SJSA1 (cell line): ENCODE measurements around the gene TMEM273. TPM values are rescaled to one million over a fixed set of nuclear protein-coding genes. Genes with fewer than 3 reads are reported as not detected.

Experiments used
- DNase-seq, 2 experiments: peaks; one replicate each; pipeline ENCODE4 v3.0.0-alpha.2; 2015 to 2020; ENCODE audit warnings: low spot score in 2 of 2, low read depth in 1 of 2
- H3K27ac ChIP-seq: fragments of 250-450 bp; sonication (Bioruptor Pico); 2 replicates; pipeline ENCODE4 v1.5.1; 2020; ENCODE audit warnings: mild to moderate bottlenecking, moderate library complexity
- H3K27me3 ChIP-seq: fragments of 250-450 bp; sonication (Bioruptor Pico); replicated peaks from 2 replicates; pipeline ENCODE4 v1.5.1; 2020; ENCODE audit warnings: mild to moderate bottlenecking, moderate library complexity
- H3K36me3 ChIP-seq: fragments of 250-450 bp; sonication (Bioruptor Pico); 2 replicates; pipeline ENCODE4 v1.5.1; 2020; ENCODE audit warnings: mild to moderate bottlenecking
- H3K4me1 ChIP-seq: fragments of 250-450 bp; sonication (Bioruptor Pico); replicated peaks from 2 replicates; pipeline ENCODE4 v1.6.1; 2021; ENCODE audit warnings: mild to moderate bottlenecking
- H3K4me3 ChIP-seq: fragments of 250-450 bp; sonication (Bioruptor Pico); 2 replicates; pipeline ENCODE4 v1.5.1; 2020; ENCODE audit warnings: mild to moderate bottlenecking
- H3K9me3 ChIP-seq: fragments of 250-450 bp; sonication (Bioruptor Pico); replicated peaks from 2 replicates; pipeline ENCODE4 v1.5.1; 2020; ENCODE audit warnings: mild to moderate bottlenecking
- total RNA-seq: library from RNA; depleted of rRNA; stranded (reverse); fragments of >200 nt; shearing (Covaris generic); gene quantifications from 2 replicates; pipeline ENCODE4 v1.2.3, GENCODE V29; 2014

TMEM273 gene
- total RNA-seq, 1 experiment from 2014 or later, result not detected

DNA sequence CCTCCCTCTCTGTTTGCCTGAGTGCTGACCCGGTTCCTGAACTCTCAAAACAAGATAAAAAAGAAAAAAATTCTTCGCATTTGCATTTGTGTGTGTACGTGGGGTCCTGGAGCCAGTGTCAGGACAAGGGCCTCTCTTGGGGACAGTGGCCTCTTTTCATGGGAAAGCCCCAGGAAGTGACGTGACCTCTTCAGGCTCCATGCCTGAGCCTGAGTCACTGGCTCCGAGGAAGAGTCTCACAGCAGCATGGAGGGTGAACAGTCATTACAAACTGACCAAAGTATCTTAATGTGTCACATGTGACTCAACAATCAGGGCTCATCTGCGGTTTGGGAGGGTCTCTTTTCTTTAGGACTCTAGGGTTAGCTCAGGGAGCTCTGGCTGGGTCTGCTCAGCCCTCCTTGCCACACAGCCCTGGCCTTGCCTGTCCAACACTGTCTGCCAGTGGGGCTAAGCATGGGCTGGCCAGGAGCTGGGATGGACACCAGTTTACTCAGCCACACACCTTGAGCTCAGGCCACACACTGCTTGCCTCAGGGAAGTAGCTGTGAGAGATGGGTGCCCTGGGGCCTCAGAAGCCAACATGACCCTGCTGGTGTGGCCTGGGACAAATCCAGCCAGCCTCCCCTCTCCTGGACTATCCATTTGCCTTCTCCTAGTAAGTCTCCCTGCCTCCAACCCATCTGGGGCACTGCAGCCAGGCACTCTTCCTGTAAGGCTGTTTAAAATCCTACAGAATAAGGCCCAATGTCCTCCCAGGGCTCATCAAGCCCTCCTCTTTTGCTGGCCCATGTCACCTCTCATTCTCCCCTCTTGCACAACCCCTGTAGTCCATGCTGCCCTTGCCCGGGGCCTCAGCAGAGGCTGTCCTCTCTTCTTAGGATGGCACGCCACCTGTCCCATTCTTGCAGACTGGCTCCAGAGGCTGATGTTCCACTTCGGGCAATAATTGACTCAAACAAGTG, 10.5 kb downstream of the TMEM273 start:
- H3K4me3 ChIP-seq, result no peak overlapping the region
- H3K4me1 ChIP-seq, result peaks cover 22% of the 10 kb centered on the region
- peak overlapping the region; percentile 83 for H3K27ac ChIP-seq
- H3K36me3 ChIP-seq, result no peaks in the 10 kb centered on the region
- DNase-seq, result peak; percentile 90 to 92
- H3K27me3 ChIP-seq, result no peaks in the 10 kb centered on the region
- H3K9me3 ChIP-seq, result no peaks in the 10 kb centered on the region

DNA sequence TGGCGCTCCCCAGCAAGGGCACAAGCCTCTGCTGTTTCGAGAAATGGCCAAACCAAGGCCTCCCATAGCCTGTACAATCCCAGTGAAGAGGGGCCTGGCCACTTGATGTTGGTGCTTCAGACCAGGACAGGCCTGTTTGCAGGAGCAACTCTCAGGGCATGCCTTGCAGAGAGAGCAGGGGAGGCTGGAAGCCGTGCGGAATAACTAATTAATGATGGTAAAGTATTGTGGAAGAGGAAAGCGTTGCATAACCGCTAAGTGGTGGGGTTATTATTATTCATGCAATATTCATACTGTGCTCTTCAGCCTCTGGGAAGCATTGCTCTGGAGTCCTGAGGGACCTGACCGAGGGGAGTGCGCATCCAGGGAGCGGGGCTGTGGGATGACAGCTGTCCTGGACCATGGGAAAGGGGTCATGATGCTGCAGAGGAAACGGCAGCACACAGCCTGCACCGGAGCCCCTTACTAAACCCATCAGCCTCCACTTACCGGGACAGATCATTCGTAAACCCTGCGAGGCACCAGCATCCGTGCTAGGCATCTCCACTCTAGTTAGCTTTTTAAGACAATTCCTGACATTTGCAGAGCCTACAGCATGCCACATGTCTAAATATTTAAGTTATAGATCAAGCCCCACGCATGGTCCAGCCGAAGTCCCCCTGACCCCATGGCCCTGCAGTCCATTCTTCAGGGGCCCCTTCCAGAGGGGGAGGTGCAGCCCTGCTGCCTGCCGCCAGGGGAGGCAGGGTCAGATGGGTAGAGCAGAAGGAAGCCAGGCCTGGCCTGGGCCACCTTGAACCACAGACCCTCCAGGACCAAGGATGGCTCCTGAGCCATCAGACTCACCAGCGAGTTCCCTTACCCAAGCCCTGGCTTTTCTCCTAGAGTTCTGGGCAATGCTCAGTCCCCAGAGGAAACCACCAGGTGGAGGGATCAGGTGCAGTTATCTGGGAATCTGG, 11.6 kb downstream of the TMEM273 start:
- H3K4me3 ChIP-seq, result no peak overlapping the region
- no peak for DNase-seq
- no peaks in the 10 kb centered on the region for H3K36me3 ChIP-seq
- H3K27ac ChIP-seq, result peak overlapping the region; percentile 83
- peaks cover 22% of the 10 kb centered on the region for H3K4me1 ChIP-seq
- H3K9me3 ChIP-seq, result no peaks in the 10 kb centered on the region
- no peaks in the 10 kb centered on the region for H3K27me3 ChIP-seq

DNA sequence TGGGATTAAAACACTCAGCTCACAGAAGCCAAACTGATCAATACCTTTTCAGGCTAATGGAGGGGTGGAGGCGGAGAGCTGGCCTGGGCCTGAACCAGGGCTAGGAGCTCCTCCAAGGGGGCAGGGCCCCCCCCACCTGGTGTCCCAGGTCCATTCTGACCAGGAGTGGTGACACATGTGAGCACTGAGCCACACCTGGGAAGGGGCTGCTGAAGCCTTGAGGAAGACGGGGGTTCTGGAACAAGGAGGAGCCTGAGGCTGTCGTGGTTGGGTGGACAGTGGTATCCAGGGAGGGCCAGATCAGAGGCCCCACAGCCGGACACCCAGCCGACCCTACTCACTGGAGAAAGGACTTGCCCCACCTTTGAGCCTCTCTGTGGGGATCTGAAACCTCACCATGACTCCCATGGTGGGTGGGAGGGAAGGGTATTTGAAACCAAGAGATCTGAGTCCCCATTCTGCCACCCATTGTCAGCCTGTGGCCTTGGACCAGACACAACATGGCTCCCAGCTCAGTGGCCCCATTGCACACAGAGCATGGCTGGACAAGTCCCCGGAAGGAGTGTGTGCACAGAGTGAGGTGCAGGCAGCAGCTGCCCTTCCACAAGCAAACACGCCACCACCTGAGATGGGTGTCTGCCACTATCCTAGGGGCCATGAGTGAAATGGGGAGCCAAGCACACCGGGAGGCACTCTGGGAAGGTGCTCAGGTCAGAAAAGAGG, 12.4 kb downstream of the TMEM273 start:
- Histone ChIP-seq H3K4me3 (no peak overlapping the region), H3K27ac (no peak overlapping the region), H3K27me3 (no peaks in the 10 kb centered on the region), H3K9me3 (no peaks in the 10 kb centered on the region), H3K4me1 (peaks cover 22% of the 10 kb centered on the region), H3K36me3 (no peaks in the 10 kb centered on the region)
- no peak for DNase-seq

DNA sequence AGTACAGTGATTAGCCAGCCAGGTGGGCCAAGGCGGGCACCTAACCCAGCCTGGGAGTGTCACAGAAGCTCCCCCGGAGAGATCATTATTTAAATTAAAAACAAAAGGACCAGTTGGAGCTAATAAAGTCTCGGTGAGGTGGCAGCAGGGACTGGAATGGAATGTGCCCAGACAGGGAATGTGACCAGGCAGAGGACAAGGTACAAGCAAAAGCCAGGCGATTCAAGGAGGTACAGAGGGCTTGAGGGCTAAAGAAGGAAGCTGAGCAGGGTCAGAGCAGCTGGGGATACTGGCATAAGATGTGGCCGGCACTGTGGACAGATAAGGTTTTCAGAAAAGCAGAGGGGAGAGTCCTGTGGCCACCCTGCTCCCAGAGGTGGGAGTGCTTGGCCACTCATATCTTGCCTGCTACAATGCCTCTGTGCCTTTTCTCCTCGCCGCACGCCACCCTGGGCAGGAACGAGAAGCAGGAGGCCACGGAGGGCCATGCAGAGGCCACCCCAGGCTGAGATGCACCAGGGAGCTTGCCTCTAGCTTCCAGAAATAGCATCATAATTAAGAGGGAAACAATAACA, 13.2 kb downstream of the TMEM273 start:
- no peak for DNase-seq
- Histone ChIP-seq H3K36me3 (no peaks in the 10 kb centered on the region), H3K4me1 (peaks cover 22% of the 10 kb centered on the region), H3K27ac (no peak overlapping the region), H3K27me3 (no peaks in the 10 kb centered on the region), H3K4me3 (no peak overlapping the region), H3K9me3 (no peaks in the 10 kb centered on the region)

DNA sequence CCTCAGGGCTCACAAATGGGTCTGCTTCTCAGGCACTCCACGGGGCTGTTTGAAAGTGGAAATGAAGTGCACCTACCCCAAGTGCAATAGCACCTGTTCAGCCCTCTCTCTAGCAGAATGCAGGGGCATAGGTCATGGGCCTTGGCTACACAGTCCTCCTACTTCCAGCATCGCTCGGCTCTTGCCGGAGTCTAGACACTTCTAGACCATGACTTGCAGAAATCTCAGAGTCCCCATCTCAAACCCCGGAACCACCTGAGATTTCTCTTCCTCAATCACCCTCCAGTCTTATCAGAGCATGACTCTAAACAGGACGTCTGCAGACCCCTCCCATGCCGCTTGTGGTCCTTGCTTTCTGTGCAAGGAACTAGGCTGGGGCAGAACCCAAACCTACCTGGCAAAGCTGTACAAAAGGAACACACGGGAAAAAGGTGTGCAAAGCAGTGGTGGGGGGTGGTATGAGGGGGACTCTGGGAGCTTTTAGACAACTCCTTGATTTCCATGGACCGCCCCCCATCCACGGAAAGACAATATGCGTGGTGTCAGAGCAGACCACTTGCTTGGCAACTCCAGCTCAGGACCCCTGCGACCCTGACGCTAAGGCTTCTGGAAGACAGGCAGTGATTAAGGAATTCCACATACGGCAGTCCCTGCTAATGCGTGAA, 13.8 kb downstream of the TMEM273 start:
- H3K4me3 ChIP-seq, result no peak overlapping the region
- H3K9me3 ChIP-seq, result no peaks in the 10 kb centered on the region
- peaks cover 22% of the 10 kb centered on the region for H3K4me1 ChIP-seq
- no peak overlapping the region for H3K27ac ChIP-seq
- no peaks in the 10 kb centered on the region for H3K36me3 ChIP-seq
- H3K27me3 ChIP-seq, result no peaks in the 10 kb centered on the region
- DNase-seq, result no peak

DNA sequence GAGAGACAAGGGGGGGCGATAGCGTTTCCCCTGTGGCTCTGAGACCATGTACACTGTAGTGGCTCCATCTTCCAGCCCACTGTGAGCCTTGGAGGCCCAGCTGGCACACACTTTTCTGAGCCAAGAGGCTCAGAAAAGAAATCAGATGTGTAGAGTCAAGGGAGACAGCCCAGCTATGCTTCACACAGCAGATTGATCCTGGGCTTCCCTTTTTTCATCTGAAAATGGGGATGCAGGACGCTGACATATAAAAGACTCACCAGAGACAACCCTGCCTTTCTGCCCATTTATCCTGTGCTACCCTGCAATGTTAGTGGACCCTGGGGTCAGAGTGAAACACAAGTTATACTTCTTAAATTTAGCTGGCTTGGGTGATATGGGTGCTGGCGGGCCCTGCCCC, 14.3 kb downstream of the TMEM273 start:
- peaks cover 22% of the 10 kb centered on the region for H3K4me1 ChIP-seq
- H3K9me3 ChIP-seq, result no peaks in the 10 kb centered on the region
- no peak for DNase-seq
- no peak overlapping the region for H3K4me3 ChIP-seq
- H3K36me3 ChIP-seq, result no peaks in the 10 kb centered on the region
- no peak overlapping the region for H3K27ac ChIP-seq
- H3K27me3 ChIP-seq, result no peaks in the 10 kb centered on the region

DNA sequence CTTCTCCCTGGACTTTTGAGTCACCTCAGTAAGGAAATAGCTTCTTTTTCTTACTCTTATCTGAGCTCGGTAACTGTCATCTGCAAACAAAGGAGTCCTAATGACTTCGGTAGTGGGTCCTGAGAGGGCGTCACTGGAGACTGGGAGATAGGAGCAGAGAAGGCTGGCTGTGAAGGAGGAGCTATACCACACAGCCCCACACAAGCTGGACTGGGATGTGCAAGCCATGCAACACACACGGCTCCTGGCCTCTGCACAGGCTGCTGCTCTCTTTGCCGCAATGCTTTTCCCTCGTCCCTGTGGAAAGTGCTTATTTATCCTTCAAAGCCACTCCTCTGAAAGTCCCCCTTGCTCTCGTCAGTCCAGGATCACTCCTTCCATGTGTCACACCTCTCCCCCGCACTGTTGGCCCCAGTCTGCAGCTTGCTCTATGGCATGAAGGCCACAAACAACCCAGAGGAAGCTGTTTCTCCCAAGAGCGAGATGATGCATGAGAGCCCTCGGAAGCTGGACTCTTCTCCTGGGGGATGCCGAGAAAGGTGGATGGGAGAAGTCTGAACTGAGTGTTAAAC, 14.9 kb downstream of the TMEM273 start:
- Histone ChIP-seq H3K4me3 (no peak overlapping the region), H3K27me3 (no peaks in the 10 kb centered on the region)
- DNase-seq, result no peak

DNA sequence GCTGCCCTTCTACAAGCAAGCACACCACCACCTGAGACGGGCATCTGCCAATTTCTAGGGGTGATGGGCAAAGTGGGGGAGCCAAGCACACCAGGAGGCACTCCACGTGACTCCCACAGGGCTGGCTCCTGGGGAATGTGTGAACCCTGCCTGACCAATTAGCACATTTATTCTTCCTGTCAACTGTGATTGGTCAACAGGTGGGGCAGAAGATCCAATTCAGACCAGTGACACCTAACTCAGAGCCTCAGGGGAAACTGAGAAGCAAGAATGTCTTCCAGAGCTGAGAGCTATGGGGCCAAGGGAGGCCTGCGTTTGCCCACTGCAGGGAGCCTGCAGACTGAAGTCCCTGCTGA, 15.4 kb downstream of the TMEM273 start:
- H3K36me3 ChIP-seq, result no peaks in the 10 kb centered on the region

More for the DNA sequence above, 14.9 kb downstream of the TMEM273 start:
- Histone ChIP-seq H3K36me3 (no peaks in the 10 kb centered on the region), H3K9me3 (no peaks in the 10 kb centered on the region), H3K4me1 (peaks cover 19% of the 10 kb centered on the region), H3K27ac (no peak overlapping the region)

DNA sequence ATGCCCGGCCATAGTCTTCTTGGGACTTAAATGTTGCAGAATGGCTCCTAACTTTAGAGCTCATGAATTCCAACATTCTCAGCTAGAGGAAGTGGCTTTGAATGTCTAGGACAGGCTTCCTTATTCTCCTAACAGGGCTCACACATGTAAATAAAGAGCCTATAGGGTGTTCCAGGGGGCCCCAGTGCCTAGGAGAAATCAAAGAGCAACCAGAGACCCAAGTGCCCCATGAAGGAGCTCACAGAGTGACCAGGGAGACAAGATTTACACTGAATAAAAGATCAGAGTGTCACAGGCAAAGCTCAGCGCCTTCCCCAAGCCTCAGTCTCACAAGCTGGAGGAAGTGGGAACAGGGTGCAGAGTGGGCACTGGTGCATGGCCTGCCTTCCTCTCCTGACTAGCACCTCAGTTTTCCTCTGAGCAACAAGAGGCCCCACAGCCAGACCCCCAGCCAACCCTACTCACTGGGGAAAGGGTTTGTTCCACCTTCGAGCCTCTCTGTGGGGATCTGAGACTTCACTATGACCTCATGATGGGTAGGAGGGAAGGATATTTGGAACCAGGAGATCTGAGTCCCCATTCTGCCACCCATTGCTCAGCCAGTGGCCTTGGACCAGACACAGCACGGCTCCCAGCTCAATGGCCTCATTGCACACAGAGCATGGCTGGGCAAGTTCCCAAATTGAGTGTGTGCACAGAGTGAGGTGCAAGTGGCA, 16.0 kb downstream of the TMEM273 start:
- Histone ChIP-seq H3K36me3 (no peaks in the 10 kb centered on the region), H3K4me1 (peaks cover 9% of the 10 kb centered on the region), H3K27me3 (no peaks in the 10 kb centered on the region), H3K9me3 (no peaks in the 10 kb centered on the region), H3K27ac (no peak overlapping the region), H3K4me3 (no peak overlapping the region)
- DNase-seq, result no peak

More for the DNA sequence above, 15.4 kb downstream of the TMEM273 start:
- Histone ChIP-seq H3K27me3 (no peaks in the 10 kb centered on the region), H3K27ac (no peak overlapping the region), H3K4me3 (no peak overlapping the region), H3K9me3 (no peaks in the 10 kb centered on the region), H3K4me1 (peaks cover 14% of the 10 kb centered on the region)
- no peak for DNase-seq

DNA sequence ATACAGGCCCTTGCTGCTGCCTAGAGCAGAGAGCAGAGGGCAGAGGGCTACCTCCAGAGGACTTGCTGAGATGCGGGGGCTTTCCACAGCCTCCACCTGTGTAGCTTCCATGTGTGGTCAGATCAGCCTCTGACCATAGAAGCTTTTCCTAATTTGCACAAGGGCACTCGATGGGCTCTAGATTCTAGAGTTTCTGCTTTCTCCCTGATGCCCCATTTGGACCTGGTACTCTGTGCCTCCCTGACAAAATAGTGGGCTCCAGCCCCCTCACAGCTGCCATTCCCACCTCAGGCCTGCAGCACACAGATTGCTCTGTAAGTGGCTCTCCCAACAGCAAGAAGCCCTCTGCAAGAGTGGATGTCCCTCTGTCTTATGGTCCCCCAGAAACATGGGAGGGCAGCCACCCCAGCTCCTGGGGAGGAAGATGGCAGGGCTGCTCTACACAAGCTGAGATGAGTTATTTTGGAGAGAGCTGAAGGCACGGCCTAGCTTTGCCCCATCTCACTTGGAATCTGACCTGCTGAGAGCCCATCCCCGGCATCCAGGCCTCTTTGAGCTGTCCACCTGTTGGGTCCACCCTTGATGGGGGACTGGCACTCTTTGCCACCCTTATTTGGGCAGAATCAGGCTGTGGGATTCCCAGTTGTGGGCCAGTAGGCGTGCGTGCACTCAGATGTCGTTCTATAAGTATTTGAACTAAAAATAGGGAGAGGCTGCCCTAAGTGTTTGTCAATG, 16.7 kb downstream of the TMEM273 start:
- Histone ChIP-seq H3K36me3 (no peaks in the 10 kb centered on the region), H3K9me3 (no peaks in the 10 kb centered on the region), H3K27ac (no peak overlapping the region), H3K4me3 (no peak overlapping the region), H3K4me1 (peaks cover 2% of the 10 kb centered on the region), H3K27me3 (no peaks in the 10 kb centered on the region)
- no peak for DNase-seq

DNA sequence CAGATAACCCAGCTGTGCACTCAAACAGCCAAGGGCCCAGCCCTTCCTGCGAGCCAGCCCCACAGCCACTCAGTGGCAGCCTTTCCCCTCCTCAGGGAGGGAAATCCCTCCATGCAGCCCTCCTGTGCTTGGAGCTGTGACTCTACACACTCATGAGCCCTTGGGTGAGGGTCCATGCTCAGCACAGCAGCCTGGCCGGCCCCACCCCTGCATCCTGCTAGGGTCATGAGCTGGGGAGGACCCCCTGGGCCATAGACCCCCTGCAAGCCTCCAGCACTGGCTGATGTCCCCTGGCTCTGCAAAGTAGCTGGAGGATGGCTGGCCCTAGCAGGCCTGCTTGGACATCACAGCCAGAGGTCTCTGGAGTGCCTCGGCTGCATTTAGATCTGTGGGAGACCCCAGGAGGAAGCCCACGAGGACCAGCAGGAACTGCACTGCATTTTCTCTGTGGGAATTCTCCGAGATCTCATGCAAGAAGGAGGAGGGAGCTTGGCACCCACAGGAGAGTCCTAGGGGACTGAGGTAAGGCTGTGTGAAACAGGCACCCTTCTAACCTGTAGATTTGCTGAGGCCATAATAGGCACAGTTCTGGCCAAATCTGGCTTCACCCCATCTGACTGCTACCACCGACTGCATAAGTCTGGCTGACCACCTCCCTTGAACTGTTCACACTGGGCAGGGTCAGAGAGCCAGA, 17.4 kb downstream of the TMEM273 start:
- H3K36me3 ChIP-seq, result no peaks in the 10 kb centered on the region
- no peaks in the 10 kb centered on the region for H3K4me1 ChIP-seq
- H3K27ac ChIP-seq, result no peak overlapping the region
- H3K4me3 ChIP-seq, result no peak overlapping the region
- H3K9me3 ChIP-seq, result no peaks in the 10 kb centered on the region
- H3K27me3 ChIP-seq, result no peaks in the 10 kb centered on the region
- DNase-seq, result no peak
